Measurements from ENCODE around the gene SLIT3.

- TF ChIP-seq CTCF (IDR thresholded peaks at IDR 0.05; ENCODE audit: low read depth, low read length, poor library complexity, severe bottlenecking) (no peak), EZH2phosphoT487 (IDR thresholded peaks at IDR 0.05; ENCODE audit: borderline replicate concordance, low read length) (no peak)
Observed at GRCh38 chr5:169148138-169148740, 152.7 kb downstream of the SLIT3 start.

All from DOHH2 (cell line).